ENCODE data around the gene DEFB115.

Gene DEFB115

DNA sequence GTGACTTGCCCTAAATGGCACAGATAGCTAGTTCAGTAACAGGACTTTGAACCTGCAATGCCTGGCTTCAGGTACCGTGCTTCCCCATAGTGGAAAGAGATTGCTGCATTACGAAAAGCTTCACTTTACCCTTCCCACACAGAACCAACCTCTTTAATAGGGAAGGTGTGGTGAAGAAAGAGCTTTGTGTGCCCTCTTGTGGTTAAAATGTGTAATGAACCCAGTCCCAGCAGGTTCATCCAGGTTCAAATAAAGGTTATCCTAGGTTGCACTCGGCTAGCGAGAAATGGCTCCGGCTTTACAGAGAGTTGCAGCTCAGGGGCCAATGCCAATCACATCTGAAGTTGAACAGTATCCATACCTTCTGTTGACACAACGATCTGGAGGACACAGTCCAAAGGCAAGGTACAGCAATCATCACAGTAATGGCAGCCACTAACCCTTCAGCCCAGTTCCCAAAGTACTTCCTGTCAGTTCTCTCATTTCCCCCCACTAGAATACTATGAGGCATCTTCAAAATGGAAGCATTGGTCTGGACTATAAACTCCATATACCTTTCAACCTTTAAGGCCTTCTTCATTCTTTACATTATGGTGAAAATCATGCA, 3.0 kb downstream of the DEFB115 start:
- no peaks in the 10 kb centered on the region for H3K4me1 ChIP-seq (ENCODE audit: control insufficient read depth, insufficient read depth, low read length)
- H3K27ac ChIP-seq (ENCODE audit: extremely low read depth, low read depth, low read length): no peak overlapping the region
- no peak overlapping the region for H3K4me3 ChIP-seq (ENCODE audit: low read depth, low read length)
- H3K9me3 ChIP-seq (ENCODE audit: control insufficient read depth, insufficient read depth, low read depth, low read length): no peaks in the 10 kb centered on the region
- ChIA-PET CTCF (interaction anchor here (0.7 to 1.9 kb wide), 13 partner anchors 11 to 1727 kb away, joined by 3 to 11 read pairs (median 4); no protein-coding TSS in a partner anchor), POLR2A (no interaction called here)
- TF ChIP-seq ZNF529 (tag by site-specific recombination; IDR thresholded peaks at IDR 0.05; ENCODE audit: insufficient replicate concordance): no peak
- TF ChIP-seq ZNF654 (tag by site-specific recombination; IDR thresholded peaks at IDR 0.05; ENCODE audit: low read depth): peak; percentile 85
- TF ChIP-seq, protein P1, sequence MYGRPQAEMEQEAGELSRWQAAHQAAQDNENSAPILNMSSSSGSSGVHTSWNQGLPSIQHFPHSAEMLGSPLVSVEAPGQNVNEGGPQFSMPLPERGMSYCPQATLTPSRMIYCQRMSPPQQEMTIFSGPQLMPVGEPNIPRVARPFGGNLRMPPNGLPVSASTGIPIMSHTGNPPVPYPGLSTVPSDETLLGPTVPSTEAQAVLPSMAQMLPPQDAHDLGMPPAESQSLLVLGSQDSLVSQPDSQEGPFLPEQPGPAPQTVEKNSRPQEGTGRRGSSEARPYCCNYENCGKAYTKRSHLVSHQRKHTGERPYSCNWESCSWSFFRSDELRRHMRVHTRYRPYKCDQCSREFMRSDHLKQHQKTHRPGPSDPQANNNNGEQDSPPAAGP (tag by site-specific recombination; IDR thresholded peaks at IDR 0.05): no peak
- TF ChIP-seq ZNF324 (tag by site-specific recombination; IDR thresholded peaks at IDR 0.05): no peak
- no peak for TF ChIP-seq ZNF202 (tag by site-specific recombination; IDR thresholded peaks at IDR 0.05; ENCODE audit: borderline replicate concordance)
- no peaks in the 10 kb centered on the region for H3K36me3 ChIP-seq (ENCODE audit: control insufficient read depth in 2 of 2, insufficient read depth in 1 of 2, low read length in 2 of 2)

DNA sequence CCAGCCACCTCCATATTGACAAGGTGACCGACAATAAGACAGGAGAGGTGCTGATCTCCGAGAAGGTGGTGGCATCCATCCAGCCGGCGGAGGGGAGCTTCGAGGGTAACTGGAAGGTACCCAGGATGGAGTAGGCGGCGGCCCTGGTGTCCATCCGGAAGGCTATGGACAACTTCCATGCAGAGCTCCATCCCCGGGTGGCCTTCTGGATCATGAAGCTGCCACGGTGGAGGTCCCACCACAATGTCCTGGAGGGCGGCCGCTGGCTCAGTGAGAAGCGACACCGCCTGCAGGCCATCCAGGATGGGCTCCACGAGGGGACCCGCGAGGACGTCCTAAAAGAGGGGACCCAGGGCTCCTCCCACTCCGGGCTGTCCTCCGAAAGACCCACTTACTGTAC, 17.0 kb downstream of the DEFB115 start:
- no peak overlapping the region for H3K27ac ChIP-seq (ENCODE audit: extremely low read depth, low read depth, low read length)
- POLR2A ChIA-PET: no interaction called here
- H3K9me3 ChIP-seq (ENCODE audit: control insufficient read depth, insufficient read depth, low read depth, low read length): no peaks in the 10 kb centered on the region
- no peaks in the 10 kb centered on the region for H3K36me3 ChIP-seq (ENCODE audit: control insufficient read depth in 2 of 2, insufficient read depth in 1 of 2, low read length in 2 of 2)
- TF ChIP-seq ZNF76 (tag by site-specific recombination; IDR thresholded peaks at IDR 0.05; ENCODE audit: borderline replicate concordance, low read depth) (no peak), ZNF148 (tag by site-specific recombination; IDR thresholded peaks at IDR 0.05; ENCODE audit: borderline replicate concordance) (no peak), KLF8 (tag by site-specific recombination; IDR thresholded peaks at IDR 0.05) (no peak), ZNF701 (tag by site-specific recombination; IDR thresholded peaks at IDR 0.05) (no peak), ZNF366 (tag by site-specific recombination; conservative IDR thresholded peaks at IDR 0.05) (no peak), BCL11A (tag by site-specific recombination; IDR thresholded peaks at IDR 0.05; ENCODE audit: low read depth) (no peak), ZSCAN18 (tag by site-specific recombination; IDR thresholded peaks at IDR 0.05) (no peak), ZNF404 (tag by site-specific recombination; IDR thresholded peaks at IDR 0.05) (no peak), ZNF121 (tag by site-specific recombination; IDR thresholded peaks at IDR 0.05) (no peak), ZNF514 (tag by site-specific recombination; IDR thresholded peaks at IDR 0.05) (no peak), GFI1B (tag by site-specific recombination; IDR thresholded peaks at IDR 0.05) (no peak), BCL6B (tag by site-specific recombination; IDR thresholded peaks at IDR 0.05) (no peak), ZNF670 (tag by site-specific recombination; IDR thresholded peaks at IDR 0.05; ENCODE audit: low read depth) (no peak), SETDB1 (IDR thresholded peaks at IDR 0.05; ENCODE audit: insufficient read length, low read length) (no peak), KLF16 (tag by site-specific recombination; IDR thresholded peaks at IDR 0.05) (no peak), ZNF354C (tag by site-specific recombination; IDR thresholded peaks at IDR 0.05; ENCODE audit: borderline replicate concordance, low read depth) (no peak)
- TF ChIP-seq, protein P2, sequence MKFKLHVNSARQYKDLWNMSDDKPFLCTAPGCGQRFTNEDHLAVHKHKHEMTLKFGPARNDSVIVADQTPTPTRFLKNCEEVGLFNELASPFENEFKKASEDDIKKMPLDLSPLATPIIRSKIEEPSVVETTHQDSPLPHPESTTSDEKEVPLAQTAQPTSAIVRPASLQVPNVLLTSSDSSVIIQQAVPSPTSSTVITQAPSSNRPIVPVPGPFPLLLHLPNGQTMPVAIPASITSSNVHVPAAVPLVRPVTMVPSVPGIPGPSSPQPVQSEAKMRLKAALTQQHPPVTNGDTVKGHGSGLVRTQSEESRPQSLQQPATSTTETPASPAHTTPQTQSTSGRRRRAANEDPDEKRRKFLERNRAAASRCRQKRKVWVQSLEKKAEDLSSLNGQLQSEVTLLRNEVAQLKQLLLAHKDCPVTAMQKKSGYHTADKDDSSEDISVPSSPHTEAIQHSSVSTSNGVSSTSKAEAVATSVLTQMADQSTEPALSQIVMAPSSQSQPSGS (tag by site-specific recombination; IDR thresholded peaks at IDR 0.05; ENCODE audit: low read depth): no peak
- TF ChIP-seq, protein P3, sequence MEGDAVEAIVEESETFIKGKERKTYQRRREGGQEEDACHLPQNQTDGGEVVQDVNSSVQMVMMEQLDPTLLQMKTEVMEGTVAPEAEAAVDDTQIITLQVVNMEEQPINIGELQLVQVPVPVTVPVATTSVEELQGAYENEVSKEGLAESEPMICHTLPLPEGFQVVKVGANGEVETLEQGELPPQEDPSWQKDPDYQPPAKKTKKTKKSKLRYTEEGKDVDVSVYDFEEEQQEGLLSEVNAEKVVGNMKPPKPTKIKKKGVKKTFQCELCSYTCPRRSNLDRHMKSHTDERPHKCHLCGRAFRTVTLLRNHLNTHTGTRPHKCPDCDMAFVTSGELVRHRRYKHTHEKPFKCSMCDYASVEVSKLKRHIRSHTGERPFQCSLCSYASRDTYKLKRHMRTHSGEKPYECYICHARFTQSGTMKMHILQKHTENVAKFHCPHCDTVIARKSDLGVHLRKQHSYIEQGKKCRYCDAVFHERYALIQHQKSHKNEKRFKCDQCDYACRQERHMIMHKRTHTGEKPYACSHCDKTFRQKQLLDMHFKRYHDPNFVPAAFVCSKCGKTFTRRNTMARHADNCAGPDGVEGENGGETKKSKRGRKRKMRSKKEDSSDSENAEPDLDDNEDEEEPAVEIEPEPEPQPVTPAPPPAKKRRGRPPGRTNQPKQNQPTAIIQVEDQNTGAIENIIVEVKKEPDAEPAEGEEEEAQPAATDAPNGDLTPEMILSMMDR (tag by site-specific recombination; IDR thresholded peaks at IDR 0.05): no peak
- TF ChIP-seq, protein P4, sequence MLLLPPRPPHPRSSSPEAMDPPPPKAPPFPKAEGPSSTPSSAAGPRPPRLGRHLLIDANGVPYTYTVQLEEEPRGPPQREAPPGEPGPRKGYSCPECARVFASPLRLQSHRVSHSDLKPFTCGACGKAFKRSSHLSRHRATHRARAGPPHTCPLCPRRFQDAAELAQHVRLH (tag by site-specific recombination; IDR thresholded peaks at IDR 0.05): no peak
- H3K4me3 ChIP-seq (ENCODE audit: low read depth, low read length): no peak overlapping the region
- H3K4me1 ChIP-seq (ENCODE audit: control insufficient read depth, insufficient read depth, low read length): no peaks in the 10 kb centered on the region
- CTCF ChIA-PET: interaction anchor here (0.6 kb wide), 1 partner anchor 236 kb away, joined by 3 read pairs; no protein-coding TSS in a partner anchor

All from HEK293 (cell line).